GM21717 (cell line): ENCODE data around the gene CARMIL1.

ENCODE experiments used
- ATAC-seq: cut with Tn5 transposase; IDR thresholded peaks from one replicate; pipeline ENCODE4 v1.9.1; 2021; ENCODE audit warnings: mild to moderate bottlenecking, moderate library complexity; ENCODE audit not compliant: unreplicated experiment

Gene CARMIL1

GRCh38 chr6:25465941-25466340, 186.8 kb downstream of the CARMIL1 start:
- no peak for ATAC-seq

GRCh38 chr6:25468881-25469280, 189.7 kb downstream of the CARMIL1 start:
- no peak for ATAC-seq

GRCh38 chr6:25469797-25470388, 190.7 kb downstream of the CARMIL1 start:
- no peak for ATAC-seq

- ATAC-seq = no peak
These were observed 193.1 kb downstream of the CARMIL1 start for GRCh38 chr6:25472306-25472705.

- no peak for ATAC-seq
These were observed 193.7 kb downstream of the CARMIL1 start for GRCh38 chr6:25472906-25473305.

GRCh38 chr6:25473447-25473846, 194.3 kb downstream of the CARMIL1 start:
- no peak for ATAC-seq

- no peak for ATAC-seq
These were observed 197.0 kb downstream of the CARMIL1 start for GRCh38 chr6:25476126-25476525.

- ATAC-seq = no peak
These were observed 197.9 kb downstream of the CARMIL1 start for GRCh38 chr6:25477006-25477590.

- ATAC-seq = no peak
These were observed 199.8 kb downstream of the CARMIL1 start for GRCh38 chr6:25478973-25479372.

- ATAC-seq = no peak
These were observed 202.1 kb downstream of the CARMIL1 start for GRCh38 chr6:25481267-25481666.

- no peak for ATAC-seq
These were observed 203.8 kb downstream of the CARMIL1 start for GRCh38 chr6:25482996-25483395.

GRCh38 chr6:25483943-25484342, 204.8 kb downstream of the CARMIL1 start:
- ATAC-seq = no peak

- no peak for ATAC-seq
These were observed 205.7 kb downstream of the CARMIL1 start for GRCh38 chr6:25484900-25485299.

- ATAC-seq = no peak
These were observed 206.8 kb downstream of the CARMIL1 start for GRCh38 chr6:25485821-25486534.

- ATAC-seq = no peak
These were observed 207.4 kb downstream of the CARMIL1 start for GRCh38 chr6:25486550-25486949.

- ATAC-seq = no peak
These were observed 207.8 kb downstream of the CARMIL1 start for GRCh38 chr6:25487012-25487411.

GRCh38 chr6:25488156-25488555, 209.0 kb downstream of the CARMIL1 start:
- no peak for ATAC-seq

- ATAC-seq = no peak
These were observed 210.2 kb downstream of the CARMIL1 start for GRCh38 chr6:25489399-25489798.

GRCh38 chr6:25490018-25490801, 211.0 kb downstream of the CARMIL1 start:
- ATAC-seq = peak; percentile 69

- ATAC-seq = no peak
These were observed 213.8 kb downstream of the CARMIL1 start for GRCh38 chr6:25492951-25493350.

- no peak for ATAC-seq
These were observed 215.3 kb downstream of the CARMIL1 start for GRCh38 chr6:25494469-25494868.
